H9 (cell line): Measurements from ENCODE around the gene PDXK. TPM values are rescaled to one million over a fixed set of nuclear protein-coding genes. Genes with fewer than 3 reads are reported as not detected.

ENCODE experiments used
- DNase-seq: peaks from one replicate; pipeline ENCODE4 v3.0.0-alpha.2; 2017
- H2AFZ ChIP-seq: one replicate; pipeline ENCODE4 v1.6.1; 2013; ENCODE audit warnings: mild to moderate bottlenecking, low read length, control low read depth, moderate library complexity
- H2AK5ac ChIP-seq: 2 replicates; pipeline ENCODE4 v1.6.1; 2013; ENCODE audit warnings: low read length, control low read depth, mixed read lengths; ENCODE audit not compliant: insufficient read length
- H2BK120ac ChIP-seq: one replicate; pipeline ENCODE4 v1.6.1; 2013; ENCODE audit warnings: low read depth, mild to moderate bottlenecking, low read length, control low read depth, inconsistent platforms; ENCODE audit not compliant: poor library complexity, severe bottlenecking
- H2BK12ac ChIP-seq: 2 replicates; pipeline ENCODE4 v1.6.1; 2013; ENCODE audit warnings: low read length, control low read depth, mixed read lengths, low read depth; ENCODE audit not compliant: insufficient read length
- H2BK15ac ChIP-seq: 2 replicates; pipeline ENCODE4 v1.6.1; 2013; ENCODE audit warnings: low read depth, low read length, control low read depth
- H2BK20ac ChIP-seq: one replicate; pipeline ENCODE4 v1.6.1; 2013; ENCODE audit warnings: low read depth, mild to moderate bottlenecking, low read length, control low read depth, inconsistent platforms; ENCODE audit not compliant: poor library complexity, severe bottlenecking
- H2BK5ac ChIP-seq: 2 replicates; pipeline ENCODE4 v1.6.1; 2013; ENCODE audit warnings: low read length, control low read depth, mixed read lengths; ENCODE audit not compliant: insufficient read length
- H3K14ac ChIP-seq: 2 replicates; pipeline ENCODE4 v1.6.1; 2013; ENCODE audit warnings: low read length, control low read depth; ENCODE audit not compliant: insufficient read depth
- H3K18ac ChIP-seq: 2 replicates; pipeline ENCODE4 v1.6.1; 2013; ENCODE audit warnings: low read depth, mild to moderate bottlenecking, mixed read lengths, low read length, control low read depth; ENCODE audit not compliant: insufficient read length
- H3K23ac ChIP-seq: 2 replicates; pipeline ENCODE4 v1.6.1; 2013; ENCODE audit warnings: low read length, control low read depth, mixed read lengths, low read depth; ENCODE audit not compliant: insufficient read length
- H3K23me2 ChIP-seq: 2 replicates; pipeline ENCODE4 v1.6.1; 2013; ENCODE audit warnings: low read depth, mild to moderate bottlenecking, mixed read lengths, low read length, control low read depth; ENCODE audit not compliant: insufficient read length, poor library complexity, severe bottlenecking
- H3K27ac ChIP-seq: 2 replicates; pipeline ENCODE4 v1.5.1; 2013; ENCODE audit warnings: low read length, control low read depth, mixed read lengths, low read depth; ENCODE audit not compliant: insufficient read length
- H3K27me3 ChIP-seq: 2 replicates; pipeline ENCODE4 v1.6.1; 2013; ENCODE audit warnings: low read length, control low read depth, inconsistent platforms; ENCODE audit not compliant: insufficient read depth
- H3K4ac ChIP-seq: 2 replicates; pipeline ENCODE4 v1.6.1; 2013; ENCODE audit warnings: low read depth, mild to moderate bottlenecking, control low read depth, inconsistent platforms, low read length, moderate library complexity
- H3K4me1 ChIP-seq: 2 replicates; pipeline ENCODE4 v1.6.1; 2013; ENCODE audit warnings: low read length, control low read depth, inconsistent platforms; ENCODE audit not compliant: insufficient read depth
- H3K4me2 ChIP-seq: 2 replicates; pipeline ENCODE4 v1.6.1; 2013; ENCODE audit warnings: low read length, control low read depth, mixed read lengths; ENCODE audit not compliant: insufficient read length, insufficient read depth
- H3K56ac ChIP-seq: 2 replicates; pipeline ENCODE4 v1.6.1; 2013; ENCODE audit warnings: low read depth, mild to moderate bottlenecking, mixed read lengths, low read length, control low read depth; ENCODE audit not compliant: insufficient read length
- H3K79me1 ChIP-seq: 2 replicates; pipeline ENCODE4 v1.6.1; 2013; ENCODE audit warnings: low read depth, mild to moderate bottlenecking, moderate library complexity, low read length, control low read depth, inconsistent platforms; ENCODE audit not compliant: insufficient read depth, poor library complexity, severe bottlenecking
- H3K79me2 ChIP-seq: 2 replicates; pipeline ENCODE4 v1.6.1; 2013; ENCODE audit warnings: low read length, control low read depth, inconsistent platforms; ENCODE audit not compliant: insufficient read depth
- H3K9ac ChIP-seq: 2 replicates; pipeline ENCODE4 v1.6.1; 2013; ENCODE audit warnings: low read length, control low read depth, mixed read lengths; ENCODE audit not compliant: insufficient read length; ENCODE audit errors: extremely low read depth
- H3K9me3 ChIP-seq: one replicate; pipeline ENCODE4 v1.6.1; 2013; ENCODE audit warnings: low read depth, low read length, inconsistent platforms; ENCODE audit not compliant: control insufficient read depth
- H3T11ph ChIP-seq: one replicate; pipeline ENCODE4 v1.6.1; 2013; ENCODE audit warnings: mild to moderate bottlenecking, low read length, control low read depth, inconsistent platforms
- H4K20me1 ChIP-seq: one replicate; pipeline ENCODE4 v1.6.1; 2013; ENCODE audit not compliant: control insufficient read depth, insufficient read length, insufficient read depth
- H4K5ac ChIP-seq: 2 replicates; pipeline ENCODE4 v1.6.1; 2013; ENCODE audit warnings: low read depth, mild to moderate bottlenecking, mixed read lengths, low read length, control low read depth; ENCODE audit not compliant: insufficient read length
- H4K8ac ChIP-seq: replicated peaks from 2 replicates; pipeline ENCODE4 v1.6.1; 2013; ENCODE audit warnings: low read length, control low read depth, mixed read lengths, low read depth; ENCODE audit not compliant: insufficient read length
- H4K91ac ChIP-seq: 2 replicates; pipeline ENCODE4 v1.6.1; 2013; ENCODE audit warnings: low read depth, mild to moderate bottlenecking, moderate library complexity, mixed read lengths, low read length, control low read depth; ENCODE audit not compliant: insufficient read length
- H3K27ac Mint-ChIP-seq, 3 experiments: 2 replicates in 2 of 3; 3 replicates in 1 of 3; pipeline ENCODE4 v1.8.0; 2020 to 2021; ENCODE audit warnings: mixed read lengths in 3 of 3, mild to moderate bottlenecking in 1 of 3, moderate library complexity in 1 of 3
- H3K27me3 Mint-ChIP-seq: 2 replicates; pipeline ENCODE4 v1.8.0; 2021; ENCODE audit warnings: low read depth, mild to moderate bottlenecking, moderate library complexity, mixed read lengths
- H3K36me3 Mint-ChIP-seq, 3 experiments: 2 replicates in 2 of 3; 3 replicates in 1 of 3; pipeline ENCODE4 v1.8.0; 2020 to 2021; ENCODE audit warnings: low read depth in 3 of 3, mixed read lengths in 3 of 3; ENCODE audit not compliant: insufficient read depth in 1 of 3
- H3K4me1 Mint-ChIP-seq, 2 experiments: 2 replicates each; pipeline ENCODE4 v1.8.0; 2020; ENCODE audit warnings: mixed read lengths in 2 of 2
- H3K4me3 Mint-ChIP-seq, 2 experiments: 2 replicates in 1 of 2; 3 replicates in 1 of 2; pipeline ENCODE4 v1.8.0; 2020 to 2021; ENCODE audit warnings: mild to moderate bottlenecking in 2 of 2, mixed read lengths in 2 of 2, moderate library complexity in 1 of 2
- H3K9me3 Mint-ChIP-seq, 2 experiments: 2 replicates in 1 of 2; 3 replicates in 1 of 2; pipeline ENCODE4 v1.8.0; 2020; ENCODE audit warnings: mild to moderate bottlenecking in 2 of 2, mixed read lengths in 2 of 2, moderate library complexity in 1 of 2
- CTCF ChIP-seq: fragments of 200-600 bp; sonication (generic); conservative IDR thresholded peaks from 3 replicates; pipeline ENCODE4 v1.8.0; 2021; ENCODE audit warnings: antibody characterized with exemption, mild to moderate bottlenecking
- WGBS: extraction: QIAGEN DNeasy Blood & Tissue Kit; methylation state at CpG from one replicate; pipeline ENCODE4 v1.1.7; 2013; ENCODE audit warnings: missing lambda C conversion rate, low lambda C conversion rate, mixed read lengths; ENCODE audit not compliant: insufficient read length; ENCODE audit errors: extremely low coverage; 5-methylcytosine and 5-hydroxymethylcytosine counted together
- total RNA-seq: library from RNA; stranded (reverse); gene quantifications from 2 replicates; pipeline ENCODE4 v1.2.1, GENCODE V29; 2021

The PDXK gene
- total RNA-seq, 1 experiment from 2014 or later = 109 TPM

- Mint-ChIP-seq H3K36me3 (peaks cover 0 to 15% (median 5%) of the 10 kb centered on the region in 3 experiments; a peak in 5 of 7 replicates), H3K9me3 (no peaks in the 10 kb centered on the region), H3K4me3 (no peak overlapping the region), H3K27me3 (no peaks in the 10 kb centered on the region; the same call in 1 of the 2 replicates), H3K4me1 (peaks cover 25 to 27% of the 10 kb centered on the region in 2 experiments), H3K27ac (no peak overlapping the region)
- Histone ChIP-seq H4K5ac (no peak overlapping the region), H4K91ac (no peak overlapping the region), H3K9ac (no peak overlapping the region), H2BK12ac (no peak overlapping the region), H4K8ac (no peak overlapping the region), H3K23me2 (peaks cover 12% of the 10 kb centered on the region), H2BK15ac (no peak overlapping the region), H3K4me1 (no peaks in the 10 kb centered on the region; the same call in 1 of the 2 replicates), H3K79me2 (peaks cover 9% of the 10 kb centered on the region; the same call in 1 of the 2 replicates), H2AFZ (no peak overlapping the region), H2AK5ac (no peak overlapping the region), H3K23ac (no peak overlapping the region), H3K56ac (no peak overlapping the region), H4K20me1 (no peaks in the 10 kb centered on the region), H3T11ph (no peak overlapping the region), H3K27me3 (no peaks in the 10 kb centered on the region), H3K14ac (no peak overlapping the region), H3K4me2 (no peak overlapping the region), H3K4ac (no peak overlapping the region), H3K9me3 (no peaks in the 10 kb centered on the region), H2BK5ac (no peak overlapping the region), H2BK120ac (no peak overlapping the region), H3K27ac (no peak overlapping the region), H3K18ac (no peak overlapping the region), H3K79me1 (no peaks in the 10 kb centered on the region), H2BK20ac (no peak overlapping the region)
- no CpG with 5 or more reads among the region's 12 CpGs for WGBS
- DNase-seq = no peak
- no peak for TF ChIP-seq CTCF
Observed at GRCh38 chr21:43723648-43724047, 4.7 kb downstream of the PDXK start.
